NOMO-1 treated with DMSO at 0.1 percent for 48 hours (cell line): ENCODE results near the gene AHR.
"Not testable (repeated sequence)": the region's sequence is repeated elsewhere in the genome, so short reads cannot be mapped to it uniquely, and the experiment has no call there.

Experiments
- DNase-seq: peaks from one replicate; lab custom pipeline; 2025; ENCODE audit not compliant: unreplicated experiment; lab: John Stamatoyannopoulos, UW

AHR gene

DNA sequence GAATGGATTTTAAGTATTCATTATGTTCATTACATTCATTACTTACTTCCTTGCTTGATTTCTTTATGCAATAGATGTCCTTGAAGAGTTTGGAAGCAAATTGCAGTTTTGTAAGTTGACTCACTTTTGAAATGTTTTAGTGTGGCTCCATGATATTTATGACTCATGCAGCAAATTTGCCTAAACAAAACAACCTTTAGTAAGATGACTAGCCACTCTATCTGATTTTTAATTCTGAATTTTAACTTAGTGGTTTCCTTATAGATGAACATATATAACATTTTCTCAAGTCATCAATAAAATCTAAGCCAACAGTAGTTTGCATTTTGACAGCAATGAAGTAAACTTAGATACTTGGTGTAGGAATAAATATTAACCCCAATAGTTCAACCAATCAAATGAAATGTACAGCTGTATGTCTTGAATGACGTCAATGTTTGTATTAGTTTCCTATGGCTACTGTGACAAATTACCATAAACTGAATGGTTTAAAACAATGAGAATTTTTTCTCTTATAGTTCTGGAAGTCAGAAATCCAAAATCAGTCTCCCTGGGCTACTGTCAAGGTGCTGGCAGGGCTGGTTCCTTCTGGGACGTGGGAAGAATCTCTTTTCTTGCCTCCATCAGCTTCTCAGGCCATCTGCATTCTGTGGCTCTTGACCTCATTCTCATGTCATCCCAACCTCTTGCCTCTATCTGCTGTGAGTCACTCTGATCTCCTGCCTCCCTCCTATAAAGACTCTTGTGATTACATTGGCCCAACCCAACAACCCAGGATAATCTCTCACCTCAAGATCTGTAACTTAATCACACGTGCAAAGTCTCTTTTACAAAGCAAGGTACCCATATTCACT lies 73.4 kb downstream of the AHR start:
- peak; percentile 23 for DNase-seq

- no peak for DNase-seq
Observed at GRCh38 chr7:17374157-17374556, 75.7 kb downstream of the AHR start.

DNA sequence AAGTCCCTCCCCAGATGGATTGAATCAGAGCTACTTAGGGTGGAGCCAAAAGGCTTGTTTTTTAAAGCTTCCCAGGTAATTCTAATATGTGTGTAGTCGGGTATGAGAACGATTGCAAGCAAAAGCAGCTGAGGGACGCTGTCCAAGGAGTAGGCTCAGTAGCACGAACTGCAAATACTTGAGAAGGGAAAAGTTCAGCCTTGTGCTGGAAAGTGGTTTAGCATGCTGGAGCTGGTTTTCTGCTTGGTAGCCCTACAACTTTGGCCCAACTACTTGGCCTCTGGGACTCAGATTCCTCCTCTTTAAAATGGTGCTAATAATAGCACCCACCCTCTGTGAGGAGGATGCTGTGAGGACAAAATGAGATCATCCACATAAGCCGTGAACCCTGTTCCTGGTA lies 76.2 kb downstream of the AHR start:
- no peak for DNase-seq

GRCh38 chr7:17376595-17376994 lies 78.1 kb downstream of the AHR start:
- no peak for DNase-seq

- DNase-seq = no peak
Observed at GRCh38 chr7:17380736-17381662, 82.5 kb downstream of the AHR start.

DNA sequence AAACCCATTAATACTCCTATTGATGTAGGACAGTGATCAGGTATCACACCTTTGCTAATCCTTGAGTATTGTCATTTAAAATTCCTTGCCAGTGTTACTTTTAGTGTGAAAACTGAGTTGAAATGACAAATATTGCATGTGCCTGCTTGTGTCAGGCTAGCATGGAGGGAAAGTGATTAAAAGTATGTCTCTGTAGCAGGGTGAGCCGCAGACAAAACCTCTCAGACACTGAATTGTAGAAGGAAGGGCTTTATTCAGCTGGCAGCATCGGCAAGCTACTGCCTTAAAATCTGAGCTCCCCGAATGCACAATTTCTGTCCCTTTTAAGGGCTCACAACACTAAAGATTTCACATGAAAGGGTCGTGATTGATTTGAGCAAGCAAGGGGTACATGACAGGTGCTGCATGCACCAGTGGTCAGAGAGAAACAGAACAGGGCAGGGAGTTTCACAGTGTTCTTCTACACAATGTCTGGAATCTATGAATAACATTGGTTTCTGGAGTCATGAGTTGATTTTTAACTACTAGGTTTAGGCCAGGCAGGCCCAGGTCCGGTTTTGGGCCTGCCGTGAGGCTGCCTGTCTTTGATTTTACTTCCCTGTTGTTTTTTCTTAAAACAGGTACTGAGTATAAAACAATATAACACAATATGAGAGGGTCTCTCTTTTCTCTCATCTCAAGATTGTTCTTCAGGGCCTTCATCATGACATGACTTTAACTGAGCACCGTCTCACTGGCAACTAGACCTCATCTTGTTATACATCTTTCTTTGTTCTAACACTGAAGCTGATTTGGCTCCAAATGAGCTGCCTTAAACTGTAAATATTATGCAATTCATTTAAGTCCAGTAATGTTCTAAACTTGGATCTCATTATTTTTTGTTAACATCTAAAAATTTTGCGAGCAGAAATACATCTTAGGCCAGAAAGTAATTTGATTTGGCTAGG lies 84.2 kb downstream of the AHR start:
- not testable (repeated sequence) for DNase-seq

- no peak for DNase-seq
Observed at GRCh38 chr7:17384400-17384799, 85.9 kb downstream of the AHR start.

DNA sequence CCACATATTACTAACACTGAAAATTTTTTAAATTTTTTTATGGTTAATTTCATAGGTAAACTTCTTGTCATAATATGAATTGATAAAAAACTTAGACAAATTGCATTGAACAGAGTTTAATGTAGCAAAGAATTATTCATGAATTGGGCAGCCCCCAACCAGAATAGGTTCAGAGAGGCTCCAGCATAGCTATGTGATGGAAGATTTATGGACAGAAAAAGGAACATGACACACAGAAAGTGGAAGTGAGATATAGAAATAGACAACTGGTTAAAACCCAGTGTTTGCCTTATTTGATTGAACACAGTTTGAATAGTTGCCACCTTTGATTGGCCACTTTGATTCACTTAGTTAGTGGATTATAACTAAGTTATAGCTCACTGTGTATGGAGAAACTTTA lies 87.2 kb downstream of the AHR start:
- peak; percentile 55 for DNase-seq

DNA sequence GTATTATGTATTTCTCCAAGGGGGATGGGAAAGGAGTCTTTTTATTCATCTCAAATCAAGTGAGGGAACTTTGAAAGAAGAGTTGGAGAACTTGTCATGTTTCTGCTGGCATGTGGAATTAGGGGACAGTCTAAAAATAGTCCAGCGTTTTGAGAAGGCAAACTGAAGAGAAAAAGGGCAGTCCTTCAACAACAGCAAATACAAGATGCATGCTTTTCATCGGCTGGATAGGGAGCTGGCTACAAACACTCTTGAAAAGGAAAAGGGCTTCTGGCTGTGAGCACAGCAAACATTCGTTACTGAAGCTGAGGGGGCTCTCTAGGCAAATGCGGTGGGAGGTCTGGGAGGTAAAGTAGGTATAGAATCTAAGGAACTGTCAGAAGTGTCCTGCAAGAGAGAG lies 91.9 kb downstream of the AHR start:
- DNase-seq = no peak

DNA sequence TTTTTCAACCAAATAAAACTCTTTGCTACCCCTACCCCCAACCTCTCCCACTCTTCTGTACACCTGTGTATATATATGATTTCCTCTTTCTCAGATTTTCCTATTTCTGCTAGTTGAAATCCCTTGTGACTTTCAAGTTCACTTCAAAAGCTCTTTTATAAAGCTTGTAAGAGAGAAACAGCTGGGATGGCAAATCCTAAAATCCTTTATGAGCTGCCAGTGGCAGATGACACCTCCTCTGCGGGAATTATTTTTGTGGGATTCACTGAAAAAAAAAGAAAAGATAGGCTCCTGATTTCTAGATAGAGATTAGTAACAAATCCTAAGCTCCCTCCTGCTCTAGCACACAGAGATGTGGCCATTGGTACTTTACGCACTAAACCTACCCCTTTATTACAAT lies 92.9 kb downstream of the AHR start:
- no peak for DNase-seq

GRCh38 chr7:17392846-17393245 lies 94.4 kb downstream of the AHR start:
- no peak for DNase-seq

- not testable (repeated sequence) for DNase-seq
Observed at GRCh38 chr7:17394563-17394962, 96.1 kb downstream of the AHR start.
